PFSK-1 (cell line): ENCODE measurements around the gene GNPTAB.

ENCODE experiments used
- FOXP2 ChIP-seq: optimal IDR thresholded peaks from 2 replicates; pipeline ENCODE3; 2011; ENCODE audit warnings: borderline replicate concordance, control low read depth, inconsistent platforms; ENCODE audit not compliant: insufficient read depth; ENCODE audit errors: extremely low read length, extremely low read depth
- POLR2AphosphoS5 ChIP-seq: IDR thresholded peaks from 2 replicates; pipeline ENCODE4 v1.6.1; 2012; ENCODE audit warnings: low read depth, mild to moderate bottlenecking, control low read depth, low read length, moderate library complexity
- REST ChIP-seq, 2 experiments: IDR thresholded peaks; 2 replicates each; pipeline versions ENCODE4 v1.6.1 to v1.8.0; 2011 to 2012; ENCODE audit warnings: low read depth in 2 of 2, low read length in 2 of 2, control low read depth in 1 of 2, inconsistent platforms in 1 of 2, mild to moderate bottlenecking in 1 of 2, moderate library complexity in 1 of 2; ENCODE audit not compliant: insufficient read depth in 1 of 2
- SIN3A ChIP-seq: IDR thresholded peaks from 2 replicates; pipeline ENCODE4 v1.6.1; 2012; ENCODE audit warnings: mild to moderate bottlenecking, low read length, moderate library complexity, borderline replicate concordance; ENCODE audit not compliant: insufficient read depth
- TAF1 ChIP-seq: IDR thresholded peaks from 2 replicates; pipeline ENCODE4 v1.6.1; 2012; ENCODE audit warnings: low read length, control low read depth, borderline replicate concordance; ENCODE audit not compliant: insufficient read depth

The GNPTAB gene

DNA sequence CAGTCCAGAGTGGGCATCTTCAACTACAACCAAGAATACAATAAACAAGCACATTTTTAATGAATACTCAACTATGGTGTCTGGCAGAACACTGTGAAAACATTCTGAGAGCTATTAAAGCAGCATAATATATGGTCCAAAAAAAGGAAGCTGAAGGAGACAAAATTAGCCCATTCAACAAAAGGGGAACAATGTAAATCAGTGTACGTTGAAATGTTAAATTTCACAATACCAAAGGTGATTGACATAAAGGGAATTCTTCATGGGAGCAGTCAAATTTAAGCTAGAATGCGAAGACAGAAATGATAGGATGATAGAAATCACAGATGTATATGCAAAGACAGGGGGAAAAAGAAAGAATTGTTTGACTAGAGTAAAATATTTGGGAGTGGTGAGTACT is 50.2 kb downstream of the GNPTAB start:
- TF ChIP-seq POLR2AphosphoS5 (no peak), TAF1 (no peak), FOXP2 (no peak), REST (IDR thresholded peaks at IDR 0.05; ENCODE audit: insufficient read depth in 1 of 2, low read depth in 2 of 2, low read length in 2 of 2) (no peak), SIN3A (no peak)

DNA sequence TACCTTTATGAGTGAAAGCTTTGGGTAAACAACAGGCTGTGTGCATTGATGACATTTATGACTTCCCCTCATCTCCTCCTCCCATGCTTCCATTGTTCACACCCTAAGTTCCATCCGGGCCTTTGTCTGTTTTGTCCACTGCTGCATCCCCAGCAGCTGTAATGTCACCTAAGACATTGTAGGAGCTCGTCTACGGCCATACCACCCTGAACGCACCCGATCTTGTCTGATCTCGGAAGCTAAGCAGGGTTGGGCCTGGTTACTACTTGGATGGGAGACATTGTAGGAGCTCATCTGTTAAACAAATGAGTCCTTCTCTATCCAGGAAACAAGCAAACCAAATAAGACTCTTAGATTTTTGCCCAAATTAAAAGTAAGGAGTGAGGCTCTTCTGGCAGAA is 51.1 kb downstream of the GNPTAB start:
- no peak for TF ChIP-seq SIN3A
- TF ChIP-seq REST (IDR thresholded peaks at IDR 0.05; ENCODE audit: insufficient read depth in 1 of 2, low read depth in 2 of 2, low read length in 2 of 2): no peak
- no peak for TF ChIP-seq FOXP2

GRCh38 chr12:101779200-101779599 is 51.6 kb downstream of the GNPTAB start:
- TF ChIP-seq POLR2AphosphoS5 (no peak), REST (IDR thresholded peaks at IDR 0.05; ENCODE audit: insufficient read depth in 1 of 2, low read depth in 2 of 2, low read length in 2 of 2) (no peak), FOXP2 (no peak), SIN3A (no peak), TAF1 (no peak)

GRCh38 chr12:101777978-101778377 is 52.8 kb downstream of the GNPTAB start:
- TF ChIP-seq FOXP2 (no peak), POLR2AphosphoS5 (no peak), REST (IDR thresholded peaks at IDR 0.05; ENCODE audit: insufficient read depth in 1 of 2, low read depth in 2 of 2, low read length in 2 of 2) (no peak)

GRCh38 chr12:101777485-101777884 is 53.3 kb downstream of the GNPTAB start:
- TF ChIP-seq POLR2AphosphoS5 (no peak), TAF1 (no peak), SIN3A (no peak), FOXP2 (no peak), REST (IDR thresholded peaks at IDR 0.05; ENCODE audit: insufficient read depth in 1 of 2, low read depth in 2 of 2, low read length in 2 of 2) (no peak)
